ENCODE measurements around the gene TLK2.

The TLK2 gene

GRCh38 chr17:62648956-62649294 is 170.3 kb downstream of the TLK2 start:
- TF ChIP-seq CTCF (IDR thresholded peaks at IDR 0.05; ENCODE audit: low read depth, low read length): no peak
- no peak for DNase-seq
- Histone ChIP-seq H3K27ac (peak overlapping the region; percentile 17), H3K9me3 (ENCODE audit: severe bottlenecking) (no peaks in the 10 kb centered on the region), H3K4me3 (ENCODE audit: low read depth, low read length) (no peak overlapping the region), H3K27me3 (ENCODE audit: insufficient read depth, low read depth, severe bottlenecking) (no peaks in the 10 kb centered on the region), H3K36me3 (no peaks in the 10 kb centered on the region)

- no peak for TF ChIP-seq CTCF (IDR thresholded peaks at IDR 0.05; ENCODE audit: low read depth, low read length)
- Histone ChIP-seq H3K4me3 (ENCODE audit: low read depth, low read length) (no peak overlapping the region), H3K27me3 (ENCODE audit: insufficient read depth, low read depth, severe bottlenecking) (no peaks in the 10 kb centered on the region)
Measured at GRCh38 chr17:62649570-62649969, 170.9 kb downstream of the TLK2 start.

GRCh38 chr17:62650587-62650986 is 172.0 kb downstream of the TLK2 start:
- no peaks in the 10 kb centered on the region for H3K27me3 ChIP-seq (ENCODE audit: insufficient read depth, low read depth, severe bottlenecking)
- H3K9me3 ChIP-seq (ENCODE audit: severe bottlenecking): no peaks in the 10 kb centered on the region
- no peak overlapping the region for H3K4me3 ChIP-seq (ENCODE audit: low read depth, low read length)
- no peak for DNase-seq
- no peak for TF ChIP-seq CTCF (IDR thresholded peaks at IDR 0.05; ENCODE audit: low read depth, low read length)
- no peak overlapping the region for H3K27ac ChIP-seq
- H3K36me3 ChIP-seq: no peaks in the 10 kb centered on the region

More at GRCh38 chr17:62649570-62649969, 170.9 kb downstream of the TLK2 start:
- H3K9me3 ChIP-seq (ENCODE audit: severe bottlenecking): no peaks in the 10 kb centered on the region
- no peak overlapping the region for H3K27ac ChIP-seq
- no peaks in the 10 kb centered on the region for H3K36me3 ChIP-seq
- no peak for DNase-seq

GRCh38 chr17:62652251-62653001 is 173.8 kb downstream of the TLK2 start:
- H3K27ac ChIP-seq: peak overlapping the region; percentile 94
- no peaks in the 10 kb centered on the region for H3K27me3 ChIP-seq (ENCODE audit: insufficient read depth, low read depth, severe bottlenecking)
- no peak for DNase-seq
- TF ChIP-seq CTCF (IDR thresholded peaks at IDR 0.05; ENCODE audit: low read depth, low read length): no peak
- H3K4me3 ChIP-seq (ENCODE audit: low read depth, low read length): peak overlapping the region; percentile 36
- H3K9me3 ChIP-seq (ENCODE audit: severe bottlenecking): no peaks in the 10 kb centered on the region
- no peaks in the 10 kb centered on the region for H3K36me3 ChIP-seq

- peak; percentile 99 for DNase-seq
- Histone ChIP-seq H3K4me3 (ENCODE audit: low read depth, low read length) (peak overlapping the region; percentile 36), H3K27ac (peak overlapping the region; percentile 94), H3K36me3 (no peaks in the 10 kb centered on the region), H3K9me3 (ENCODE audit: severe bottlenecking) (no peaks in the 10 kb centered on the region), H3K27me3 (ENCODE audit: insufficient read depth, low read depth, severe bottlenecking) (no peaks in the 10 kb centered on the region)
- 0 out of 2 replicates have a peak, but pooled peaks have one; percentile 5 for TF ChIP-seq CTCF (IDR thresholded peaks at IDR 0.05; ENCODE audit: low read depth, low read length)
Measured at GRCh38 chr17:62653002-62653825, 174.6 kb downstream of the TLK2 start.

Measured in WERI-Rb-1 (cell line).